Ramos (cell line): ENCODE measurements around the gene SMARCA2.

Source experiments
- in situ Hi-C: fragments of 300-500 bp; cut with MboI; formaldehyde crosslinking; loops from one replicate; pipeline ENCODE4 v1.14.3; 2022; ENCODE audit warnings: low sequenced_read_pairs; ENCODE audit not compliant: unreplicated experiment

Gene SMARCA2

GRCh38 chr9:2163231-2163885, 148.2 kb downstream of the SMARCA2 start:
- in situ Hi-C loops: no loop called here

GRCh38 chr9:2164268-2164667, 149.1 kb downstream of the SMARCA2 start:
- in situ Hi-C loops: no loop called here

GRCh38 chr9:2166203-2166602, 151.1 kb downstream of the SMARCA2 start:
- in situ Hi-C loops: no loop called here

DNA sequence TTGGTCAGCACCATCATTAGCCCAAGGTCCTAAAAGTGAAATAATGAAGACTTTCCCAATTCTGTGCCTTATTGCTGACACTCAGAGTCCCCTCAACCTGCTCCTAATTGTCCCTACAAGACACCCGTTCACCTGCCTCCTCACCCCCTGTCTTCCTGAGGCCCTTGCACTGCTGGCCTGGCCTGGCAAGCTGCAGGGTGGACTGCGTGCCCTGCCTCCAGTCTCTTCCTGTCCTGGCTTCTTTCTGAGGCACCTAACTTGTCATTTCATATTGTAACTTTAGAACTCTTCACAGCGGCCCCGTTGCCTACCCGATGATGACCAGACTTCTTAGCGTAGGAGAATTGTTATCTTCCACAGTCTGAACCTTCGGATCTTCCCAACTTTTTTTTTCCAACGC, 153.9 kb downstream of the SMARCA2 start:
- in situ Hi-C loops: no loop called here

GRCh38 chr9:2170722-2171121, 155.6 kb downstream of the SMARCA2 start:
- in situ Hi-C loops: no loop called here

DNA sequence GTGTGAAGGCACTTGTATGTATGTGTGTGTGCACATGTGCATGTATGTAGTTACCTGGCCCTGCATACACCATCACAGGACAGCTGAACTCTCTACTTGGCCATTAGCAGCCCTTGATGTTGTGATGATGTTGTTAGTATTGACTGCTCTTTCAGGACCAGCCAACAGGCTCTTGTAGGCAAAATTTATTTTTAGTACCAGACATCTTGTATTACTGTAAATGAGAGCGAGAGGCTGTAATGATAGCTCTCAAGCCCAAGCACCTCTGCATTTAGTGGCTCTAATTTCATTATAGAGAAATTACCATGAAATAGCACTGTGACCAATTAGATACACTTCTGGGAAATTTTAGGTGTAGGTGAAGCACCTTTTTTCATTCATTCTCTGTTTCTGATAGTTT, 158.0 kb downstream of the SMARCA2 start:
- in situ Hi-C loops: no loop called here

- in situ Hi-C loops: no loop called here
Measured at GRCh38 chr9:2173861-2174260, 158.7 kb downstream of the SMARCA2 start.

- in situ Hi-C loops: no loop called here
Measured at GRCh38 chr9:2174306-2174705, 159.2 kb downstream of the SMARCA2 start.

DNA sequence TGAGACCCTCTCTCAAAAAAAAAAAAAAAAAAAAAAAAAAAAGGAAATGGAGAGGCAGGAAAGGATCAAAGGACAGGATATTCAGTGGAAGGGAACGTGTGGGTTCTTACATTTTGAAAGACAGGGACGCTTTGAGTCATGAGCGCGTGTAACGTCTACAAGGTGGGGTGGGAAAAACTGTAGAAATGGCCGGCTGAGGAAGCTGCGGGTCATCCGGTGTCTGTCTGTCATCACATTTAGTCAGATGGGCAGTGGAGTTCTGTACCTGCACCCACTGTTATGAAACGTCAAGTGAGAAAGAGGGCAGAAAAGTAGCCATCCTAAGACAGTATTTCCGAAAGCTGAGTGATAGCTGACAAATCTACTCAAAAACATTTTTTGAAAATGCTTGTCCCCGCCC, 159.8 kb downstream of the SMARCA2 start:
- in situ Hi-C loops: no loop called here

DNA sequence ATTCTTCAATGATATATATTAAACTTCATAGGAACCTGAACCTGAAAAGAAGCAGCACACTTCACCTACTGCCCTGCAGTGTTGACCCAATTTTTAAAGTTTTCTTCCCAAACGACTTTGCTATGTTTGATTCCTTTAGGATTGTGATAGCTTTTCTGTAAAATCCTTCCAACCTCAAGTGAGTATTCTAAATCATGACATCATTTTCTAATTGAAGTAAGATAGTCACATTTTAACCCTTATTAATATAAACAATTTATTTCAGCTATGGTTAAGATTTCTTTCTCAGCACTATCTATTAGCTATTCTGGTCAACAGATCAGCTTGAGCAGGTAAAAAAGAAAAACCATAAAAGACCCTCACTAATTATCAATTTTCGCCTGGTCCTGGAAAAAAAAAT, 162.0 kb downstream of the SMARCA2 start:
- in situ Hi-C loops: no loop called here

GRCh38 chr9:2178034-2178734, 163.0 kb downstream of the SMARCA2 start:
- in situ Hi-C loops: no loop called here

GRCh38 chr9:2179567-2179966, 164.4 kb downstream of the SMARCA2 start:
- in situ Hi-C loops: no loop called here

DNA sequence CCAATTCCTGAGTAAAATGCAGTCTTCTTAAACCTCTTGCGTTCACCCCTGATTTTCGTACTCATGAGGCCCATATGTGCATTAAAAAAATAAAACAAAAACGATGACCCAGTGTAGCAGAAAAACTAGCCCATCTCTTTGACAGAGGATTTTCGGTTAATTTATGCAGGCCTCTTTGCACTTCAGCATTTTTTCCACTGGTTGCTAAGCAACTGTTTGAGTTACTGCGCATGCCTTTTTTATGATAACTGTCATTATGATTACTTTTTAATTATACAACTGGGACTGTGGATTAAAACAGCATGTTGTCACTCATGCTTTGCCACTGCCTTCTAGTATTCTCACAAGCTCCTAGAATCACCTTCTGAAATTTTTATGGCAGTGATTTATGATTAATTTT, 165.0 kb downstream of the SMARCA2 start:
- in situ Hi-C loops: no loop called here

DNA sequence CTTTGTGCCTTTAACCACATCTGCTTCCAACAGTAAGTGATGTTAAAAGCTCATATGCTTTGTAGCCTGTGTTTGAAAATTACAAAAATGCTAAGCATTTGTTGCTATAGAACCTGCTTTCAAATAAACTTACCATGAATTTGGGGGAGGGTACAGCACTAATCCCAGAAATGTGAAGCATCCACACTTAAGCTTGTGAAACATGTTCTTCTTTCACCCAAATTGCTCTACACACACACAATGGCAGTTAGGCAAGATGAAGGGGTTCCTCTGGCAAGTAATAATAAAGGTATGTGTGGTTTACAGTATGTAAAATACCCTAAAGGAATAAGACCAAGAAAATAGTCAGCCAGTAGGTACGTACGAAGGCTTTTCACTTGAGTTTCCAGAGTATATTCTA, 165.6 kb downstream of the SMARCA2 start:
- in situ Hi-C loops: no loop called here

- in situ Hi-C loops: no loop called here
Measured at GRCh38 chr9:2181792-2182191, 166.6 kb downstream of the SMARCA2 start.

- in situ Hi-C loops: no loop called here
Measured at GRCh38 chr9:2190939-2191608, 175.9 kb downstream of the SMARCA2 start.

DNA sequence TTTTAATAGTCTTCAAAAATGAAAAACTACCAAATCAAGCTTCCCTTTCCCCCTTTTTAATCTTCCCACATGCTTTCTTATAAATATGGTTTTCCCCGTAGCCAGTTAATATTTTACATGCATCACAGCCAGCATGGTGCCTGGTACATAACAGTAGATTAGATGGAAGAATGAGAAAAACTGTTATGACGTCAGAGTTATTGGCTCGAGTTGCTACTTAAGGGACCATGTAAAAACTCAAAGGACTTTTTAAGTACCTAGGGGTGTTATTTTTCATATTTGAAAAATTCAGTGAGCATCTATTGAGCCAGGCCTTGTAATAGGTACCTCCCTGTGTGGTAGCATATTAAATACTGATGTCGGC, 176.4 kb downstream of the SMARCA2 start:
- in situ Hi-C loops: no loop called here

DNA sequence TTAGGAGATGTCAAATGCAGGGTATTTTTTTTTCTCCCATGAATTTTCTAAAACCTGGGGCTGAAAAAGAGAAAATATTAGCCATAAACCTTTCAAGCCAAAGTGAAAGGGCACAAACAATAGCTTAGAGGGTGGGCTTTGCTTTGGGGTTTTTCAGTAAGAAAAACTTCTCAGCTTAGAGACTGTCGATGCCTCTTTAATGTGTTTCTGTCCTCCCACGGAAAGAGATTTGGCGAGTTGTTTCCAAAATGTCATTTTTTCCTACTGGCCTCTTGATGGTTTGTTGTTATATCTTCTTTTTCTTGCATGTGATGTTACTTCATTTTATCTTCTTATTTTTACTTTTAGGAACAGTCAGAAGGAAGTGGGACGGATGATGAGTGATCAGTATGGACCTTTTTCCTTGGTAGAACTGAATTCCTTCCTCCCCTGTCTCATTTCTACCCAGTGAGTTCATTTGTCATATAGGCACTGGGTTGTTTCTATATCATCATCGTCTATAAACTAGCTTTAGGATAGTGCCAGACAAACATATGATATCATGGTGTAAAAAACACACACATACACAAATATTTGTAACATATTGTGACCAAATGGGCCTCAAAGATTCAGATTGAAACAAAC, 177.3 kb downstream of the SMARCA2 start:
- in situ Hi-C loops: no loop called here

GRCh38 chr9:2193552-2193951, 178.4 kb downstream of the SMARCA2 start:
- in situ Hi-C loops: no loop called here

DNA sequence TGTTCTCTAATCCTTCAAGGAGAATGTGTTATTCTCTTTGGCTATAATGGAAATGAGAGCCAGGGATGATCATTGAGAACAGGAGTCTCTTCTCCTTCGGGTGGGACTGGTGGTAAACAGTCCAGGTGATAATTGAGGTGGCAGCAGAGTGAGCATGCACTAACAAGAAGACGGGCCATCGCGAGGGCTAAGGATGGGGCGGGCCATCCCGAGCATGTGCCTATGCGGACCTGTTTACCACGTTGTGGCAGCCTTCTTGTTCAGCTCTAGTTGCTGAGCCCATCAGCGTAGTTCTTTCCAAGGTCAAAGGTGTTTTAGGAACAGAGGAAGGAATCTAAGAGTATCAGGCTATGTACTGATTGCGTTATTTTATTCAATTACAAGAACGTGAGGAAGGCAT, 180.1 kb downstream of the SMARCA2 start:
- in situ Hi-C loops: no loop called here

DNA sequence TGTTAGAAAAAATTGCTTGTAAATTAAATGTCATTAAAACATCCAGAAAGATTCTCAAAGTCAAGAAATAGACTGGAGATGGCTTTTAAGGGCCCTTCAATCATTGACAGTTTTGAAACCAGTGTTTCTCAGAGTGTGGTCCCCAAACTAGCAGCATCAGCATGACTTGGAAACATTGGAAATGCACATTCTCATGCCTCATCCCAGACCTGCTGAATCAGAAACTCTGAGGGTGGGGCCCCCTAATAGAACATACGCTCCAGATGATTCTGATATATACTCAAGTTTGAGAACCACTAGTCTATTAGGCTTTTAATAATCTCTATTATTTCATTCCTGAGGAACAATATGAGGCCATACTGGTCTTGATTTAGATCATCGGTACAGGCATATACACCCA, 181.6 kb downstream of the SMARCA2 start:
- in situ Hi-C loops: no loop called here
